Keratinocyte (primary cell): ENCODE results near the gene RPGRIP1. TPM values are rescaled to one million over a fixed set of nuclear protein-coding genes. Genes with fewer than 3 reads are reported as not detected.

Experiments used
- DNase-seq: peaks from one replicate; pipeline ENCODE4 v3.0.0-alpha.2; 2011; ENCODE audit warnings: low read depth, missing footprints, low spot score
- FAIRE-seq: peaks from 2 replicates; lab custom pipeline; 2011; peaks lifted over from hg19 to GRCh38; lab: Jason Lieb, UNC
- H2AFZ ChIP-seq: 2 replicates; pipeline ENCODE4 v1.6.0; 2012; ENCODE audit warnings: low read length, control low read depth, inconsistent platforms; ENCODE audit not compliant: control insufficient read depth
- H3K27ac ChIP-seq: 2 replicates; pipeline ENCODE4 v1.5.1; 2011; ENCODE audit warnings: low read length; ENCODE audit not compliant: control insufficient read depth, insufficient read depth
- H3K27me3 ChIP-seq: 3 replicates; pipeline ENCODE4 v1.6.0; 2011; ENCODE audit warnings: low read length; ENCODE audit not compliant: control insufficient read depth, insufficient read depth; ENCODE audit errors: extremely low read depth
- H3K36me3 ChIP-seq, 2 experiments: 2 replicates in 1 of 2; 3 replicates in 1 of 2; pipeline ENCODE4 v1.5.1; 2011; ENCODE audit warnings: low read length in 2 of 2, mild to moderate bottlenecking in 1 of 2; ENCODE audit not compliant: control insufficient read depth in 2 of 2, insufficient read depth in 2 of 2; ENCODE audit errors: extremely low read depth in 1 of 2
- H3K4me1 ChIP-seq: 3 replicates; pipeline ENCODE4 v1.5.1; 2011; ENCODE audit warnings: low read length; ENCODE audit not compliant: control insufficient read depth, insufficient read depth; ENCODE audit errors: extremely low read depth
- H3K4me2 ChIP-seq: 3 replicates; pipeline ENCODE4 v1.6.0; 2011; ENCODE audit warnings: low read depth, low read length; ENCODE audit not compliant: control insufficient read depth, insufficient read depth; ENCODE audit errors: extremely low read depth
- H3K4me3 ChIP-seq, 3 experiments: fragments of 200-600 bp in 1 of 3; sonication (generic) in 1 of 3; 2 replicates in 2 of 3; 3 replicates in 1 of 3; pipeline ENCODE4 v1.5.1; 2011 to 2016; ENCODE audit warnings: low read length in 3 of 3, mild to moderate bottlenecking in 3 of 3, control low read depth in 2 of 3, inconsistent platforms in 1 of 3, low read depth in 1 of 3, mixed read lengths in 1 of 3, mixed run types in 1 of 3, moderate library complexity in 1 of 3; ENCODE audit not compliant: control insufficient read depth in 2 of 3, insufficient read depth in 2 of 3; ENCODE audit errors: extremely low read depth in 1 of 3
- H3K79me2 ChIP-seq: 2 replicates; pipeline ENCODE4 v1.6.0; 2012; ENCODE audit warnings: low read length; ENCODE audit not compliant: control insufficient read depth, insufficient read depth
- H3K9ac ChIP-seq: 3 replicates; pipeline ENCODE4 v1.6.0; 2011; ENCODE audit warnings: low read length; ENCODE audit not compliant: control insufficient read depth, insufficient read depth; ENCODE audit errors: extremely low read depth
- H3K9me1 ChIP-seq: 3 replicates; pipeline ENCODE4 v1.6.0; 2011; ENCODE audit warnings: low read length; ENCODE audit not compliant: control insufficient read depth, insufficient read depth; ENCODE audit errors: extremely low read depth
- H3K9me3 ChIP-seq: 2 replicates; pipeline ENCODE4 v1.5.1; 2012; ENCODE audit warnings: low read depth, low read length; ENCODE audit not compliant: control insufficient read depth
- H4K20me1 ChIP-seq: 3 replicates; pipeline ENCODE4 v1.6.0; 2011; ENCODE audit warnings: low read length; ENCODE audit not compliant: control insufficient read depth, insufficient read depth; ENCODE audit errors: extremely low read depth
- EZH2 ChIP-seq: IDR thresholded peaks from one replicate; pipeline ENCODE4 v1.6.1; 2012; ENCODE audit warnings: inconsistent platforms, mild to moderate bottlenecking, low read length, moderate library complexity
- dilution Hi-C: fragments of 300-500 bp; cut with MboI; formaldehyde crosslinking; loops from one replicate; pipeline ENCODE4 v1.7.0; 2020; ENCODE audit warnings: low sequenced_read_pairs; ENCODE audit not compliant: extremely low pct_ligation_motif_present
- polyA plus RNA-seq, 5 experiments: library from polyadenylated mRNA; depleted of rRNA in 3 of 5; stranded (reverse) in 3 of 5; stranded (forward) in 1 of 5; unstranded in 1 of 5; fragments of >200 nt; gene quantifications; 1 replicate in 1 of 5; 2 replicates in 3 of 5; 3 replicates in 1 of 5; pipeline versions ENCODE4 v1.2.1 to v1.2.3, GENCODE V29; 2011 to 2012; ENCODE audit warnings: missing spikeins in 2 of 5, low read depth in 1 of 5, low replicate concordance in 1 of 5
- TF ChIP-seq, protein P1 (sequence below), 3 experiments: IDR thresholded peaks in 1 of 3; conservative IDR thresholded peaks in 1 of 3; optimal IDR thresholded peaks in 1 of 3; 2 replicates in 2 of 3; 3 replicates in 1 of 3; pipeline versions ENCODE3 to v1.5.1; 2011; ENCODE audit warnings: low read length in 3 of 3, mild to moderate bottlenecking in 3 of 3, moderate library complexity in 2 of 3, control low read depth in 1 of 3, inconsistent platforms in 1 of 3; ENCODE audit not compliant: insufficient read depth in 2 of 3; ENCODE audit errors: extremely low read depth in 1 of 3

Gene RPGRIP1
- polyA plus RNA-seq, 1 donor (not counting 4 experiments of a cell fraction or from before 2014, with no cell fraction given): 0.07 TPM

GRCh38 chr14:21308132-21308478, 28.2 kb downstream of the RPGRIP1 start:
- H3K4me2 ChIP-seq: peak overlapping the region; percentile 95
- H3K79me2 ChIP-seq: no peaks in the 10 kb centered on the region
- H3K27me3 ChIP-seq: no peaks in the 10 kb centered on the region
- H4K20me1 ChIP-seq: no peaks in the 10 kb centered on the region
- no peaks in the 10 kb centered on the region for H3K9me1 ChIP-seq
- H3K4me1 ChIP-seq: peaks cover 8% of the 10 kb centered on the region
- H2AFZ ChIP-seq: peak overlapping the region; percentile 98
- no peak for TF ChIP-seq EZH2
- TF ChIP-seq, protein P1, sequence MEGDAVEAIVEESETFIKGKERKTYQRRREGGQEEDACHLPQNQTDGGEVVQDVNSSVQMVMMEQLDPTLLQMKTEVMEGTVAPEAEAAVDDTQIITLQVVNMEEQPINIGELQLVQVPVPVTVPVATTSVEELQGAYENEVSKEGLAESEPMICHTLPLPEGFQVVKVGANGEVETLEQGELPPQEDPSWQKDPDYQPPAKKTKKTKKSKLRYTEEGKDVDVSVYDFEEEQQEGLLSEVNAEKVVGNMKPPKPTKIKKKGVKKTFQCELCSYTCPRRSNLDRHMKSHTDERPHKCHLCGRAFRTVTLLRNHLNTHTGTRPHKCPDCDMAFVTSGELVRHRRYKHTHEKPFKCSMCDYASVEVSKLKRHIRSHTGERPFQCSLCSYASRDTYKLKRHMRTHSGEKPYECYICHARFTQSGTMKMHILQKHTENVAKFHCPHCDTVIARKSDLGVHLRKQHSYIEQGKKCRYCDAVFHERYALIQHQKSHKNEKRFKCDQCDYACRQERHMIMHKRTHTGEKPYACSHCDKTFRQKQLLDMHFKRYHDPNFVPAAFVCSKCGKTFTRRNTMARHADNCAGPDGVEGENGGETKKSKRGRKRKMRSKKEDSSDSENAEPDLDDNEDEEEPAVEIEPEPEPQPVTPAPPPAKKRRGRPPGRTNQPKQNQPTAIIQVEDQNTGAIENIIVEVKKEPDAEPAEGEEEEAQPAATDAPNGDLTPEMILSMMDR (optimal IDR thresholded peaks at IDR 0.05 in 1 of 3, IDR thresholded peaks at IDR 0.05 in 1 of 3, conservative IDR thresholded peaks at IDR 0.05 in 1 of 3; ENCODE audit: extremely low read depth in 1 of 3, insufficient read depth in 2 of 3, low read length in 3 of 3): no peak
- no peaks in the 10 kb centered on the region for H3K36me3 ChIP-seq
- FAIRE-seq (no peak), DNase-seq (no peak)
- dilution Hi-C loops: no loop called here
- peak overlapping the region; percentile 78 for H3K27ac ChIP-seq
- peak overlapping the region; percentile 15 to 73 (median 67) for H3K4me3 ChIP-seq
- peak overlapping the region; percentile 80 for H3K9ac ChIP-seq
- H3K9me3 ChIP-seq: no peaks in the 10 kb centered on the region

DNA sequence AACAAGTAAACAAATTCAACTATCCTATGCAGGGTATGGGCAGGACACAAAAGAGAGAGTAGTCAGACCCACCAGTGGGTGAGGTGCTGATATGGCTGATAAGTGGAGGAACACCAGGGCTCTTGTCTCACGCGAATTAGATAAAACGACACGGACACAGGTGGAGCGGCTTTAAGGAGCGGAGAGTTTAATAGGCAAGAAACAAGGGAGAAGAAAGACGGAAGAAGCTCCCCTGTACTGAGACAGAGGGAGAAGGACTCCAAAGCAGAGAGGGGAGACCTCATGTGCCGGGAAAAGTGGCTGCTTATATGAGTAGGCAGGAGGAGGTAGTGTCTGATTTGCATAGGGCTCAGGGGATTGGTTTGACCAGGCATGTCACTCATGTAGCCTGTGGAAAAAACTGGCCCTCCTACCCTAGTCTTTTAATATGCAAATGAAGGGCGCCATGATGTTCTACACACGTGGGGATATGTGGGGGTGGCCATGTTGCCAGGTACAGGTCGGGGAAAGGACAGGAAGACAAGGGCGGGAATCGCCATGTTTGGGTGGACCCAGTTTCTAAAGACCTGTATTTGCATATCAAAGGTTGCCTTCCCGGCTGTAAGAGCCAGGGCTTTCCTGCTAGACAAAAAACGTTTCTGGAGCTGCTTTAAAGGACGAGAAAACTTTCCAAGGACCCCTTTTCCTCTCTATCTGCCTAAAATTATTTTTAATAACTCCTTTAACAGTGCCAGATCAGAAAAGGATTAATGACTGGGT, 28.8 kb downstream of the RPGRIP1 start:
- H3K4me1 ChIP-seq: peaks cover 8% of the 10 kb centered on the region
- H4K20me1 ChIP-seq: no peaks in the 10 kb centered on the region
- dilution Hi-C loops: no loop called here
- TF ChIP-seq, protein P1 (optimal IDR thresholded peaks at IDR 0.05 in 1 of 3, IDR thresholded peaks at IDR 0.05 in 1 of 3, conservative IDR thresholded peaks at IDR 0.05 in 1 of 3; ENCODE audit: extremely low read depth in 1 of 3, insufficient read depth in 2 of 3, low read length in 3 of 3): no peak
- no peak for TF ChIP-seq EZH2
- peak overlapping the region; percentile 15 to 73 (median 67) for H3K4me3 ChIP-seq
- no peaks in the 10 kb centered on the region for H3K27me3 ChIP-seq
- H3K27ac ChIP-seq: peak overlapping the region; percentile 78
- peak overlapping the region; percentile 95 for H3K4me2 ChIP-seq
- H3K9ac ChIP-seq: peak overlapping the region; percentile 80
- DNase-seq (peak; percentile 38), FAIRE-seq (peak; percentile 92)
- no peaks in the 10 kb centered on the region for H3K9me3 ChIP-seq
- H3K36me3 ChIP-seq: no peaks in the 10 kb centered on the region
- H3K79me2 ChIP-seq: no peaks in the 10 kb centered on the region
- peak overlapping the region; percentile 98 for H2AFZ ChIP-seq
- no peaks in the 10 kb centered on the region for H3K9me1 ChIP-seq
